Measurements from ENCODE around the gene AGPAT4. TPM values are rescaled to one million over a fixed set of nuclear protein-coding genes. Genes with fewer than 3 reads are reported as not detected.

AGPAT4 gene
- polyA plus RNA-seq, 2 of the 4 experiments (the other 2 are of a cell fraction): 2.1 to 3.7 TPM

- Histone ChIP-seq H3K4me2 (peak overlapping the region; percentile 37), H3K4me1 (0 out of 3 replicates have a peak, but pooled peaks cover 7% of the 10 kb centered on the region), H3K4me3 (no peak overlapping the region), H3K9me3 (no peaks in the 10 kb centered on the region), H3K27ac (no peak overlapping the region)
- DNase-seq (ENCODE audit: low read depth in 1 of 2, low spot score in 1 of 2) (peak; percentile 28 to 31), ATAC-seq (peak in 1 of 2 experiments; percentile 46; a peak in 2 of 6 replicates), FAIRE-seq (no peak)
- ChIA-PET CTCF (interaction anchor here (0.7 to 1.2 kb wide), 2 partner anchors 113 to 199 kb away, joined by 3 to 4 read pairs; no protein-coding TSS in a partner anchor), POLR2A (no interaction called here)
- TF ChIP-seq ESRRA (IDR thresholded peaks at IDR 0.05; ENCODE audit: borderline replicate concordance, low read length) (no peak), RAD21 (conservative IDR thresholded peaks at IDR 0.05 in 1 of 2, IDR thresholded peaks at IDR 0.05 in 1 of 2) (no peak), ZSCAN20 (CRISPR knock-in tag; IDR thresholded peaks at IDR 0.05) (no peak), HOXB5 (CRISPR knock-in tag; IDR thresholded peaks at IDR 0.05) (no peak), FOSL2 (IDR thresholded peaks at IDR 0.05) (no peak), FOSL2 (CRISPR knock-in tag; IDR thresholded peaks at IDR 0.05) (no peak), CBX2 (IDR thresholded peaks at IDR 0.05; ENCODE audit: borderline replicate concordance, low read depth) (no peak), SMC3 (IDR thresholded peaks at IDR 0.05) (no peak), TFCP2L1 (CRISPR knock-in tag; IDR thresholded peaks at IDR 0.05) (no peak), MAX (IDR thresholded peaks at IDR 0.05) (no peak), ATOH8 (CRISPR knock-in tag; IDR thresholded peaks at IDR 0.05; ENCODE audit: low read depth) (no peak), TP53 (CRISPR knock-in tag; IDR thresholded peaks at IDR 0.05) (no peak), MAZ (IDR thresholded peaks at IDR 0.05; ENCODE audit: borderline replicate concordance, low read depth, low read length) (no peak), BHLHE40 (IDR thresholded peaks at IDR 0.05; ENCODE audit: low read depth, low read length) (no peak), CTCF (IDR thresholded peaks at IDR 0.05) (no peak), CBX8 (IDR thresholded peaks at IDR 0.05) (no peak), HDAC2 (IDR thresholded peaks at IDR 0.05) (no peak)
- TF ChIP-seq, protein P1, sequence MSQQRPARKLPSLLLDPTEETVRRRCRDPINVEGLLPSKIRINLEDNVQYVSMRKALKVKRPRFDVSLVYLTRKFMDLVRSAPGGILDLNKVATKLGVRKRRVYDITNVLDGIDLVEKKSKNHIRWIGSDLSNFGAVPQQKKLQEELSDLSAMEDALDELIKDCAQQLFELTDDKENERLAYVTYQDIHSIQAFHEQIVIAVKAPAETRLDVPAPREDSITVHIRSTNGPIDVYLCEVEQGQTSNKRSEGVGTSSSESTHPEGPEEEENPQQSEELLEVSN (IDR thresholded peaks at IDR 0.05; ENCODE audit: borderline replicate concordance, low read depth): no peak
- TF ChIP-seq, protein P2, sequence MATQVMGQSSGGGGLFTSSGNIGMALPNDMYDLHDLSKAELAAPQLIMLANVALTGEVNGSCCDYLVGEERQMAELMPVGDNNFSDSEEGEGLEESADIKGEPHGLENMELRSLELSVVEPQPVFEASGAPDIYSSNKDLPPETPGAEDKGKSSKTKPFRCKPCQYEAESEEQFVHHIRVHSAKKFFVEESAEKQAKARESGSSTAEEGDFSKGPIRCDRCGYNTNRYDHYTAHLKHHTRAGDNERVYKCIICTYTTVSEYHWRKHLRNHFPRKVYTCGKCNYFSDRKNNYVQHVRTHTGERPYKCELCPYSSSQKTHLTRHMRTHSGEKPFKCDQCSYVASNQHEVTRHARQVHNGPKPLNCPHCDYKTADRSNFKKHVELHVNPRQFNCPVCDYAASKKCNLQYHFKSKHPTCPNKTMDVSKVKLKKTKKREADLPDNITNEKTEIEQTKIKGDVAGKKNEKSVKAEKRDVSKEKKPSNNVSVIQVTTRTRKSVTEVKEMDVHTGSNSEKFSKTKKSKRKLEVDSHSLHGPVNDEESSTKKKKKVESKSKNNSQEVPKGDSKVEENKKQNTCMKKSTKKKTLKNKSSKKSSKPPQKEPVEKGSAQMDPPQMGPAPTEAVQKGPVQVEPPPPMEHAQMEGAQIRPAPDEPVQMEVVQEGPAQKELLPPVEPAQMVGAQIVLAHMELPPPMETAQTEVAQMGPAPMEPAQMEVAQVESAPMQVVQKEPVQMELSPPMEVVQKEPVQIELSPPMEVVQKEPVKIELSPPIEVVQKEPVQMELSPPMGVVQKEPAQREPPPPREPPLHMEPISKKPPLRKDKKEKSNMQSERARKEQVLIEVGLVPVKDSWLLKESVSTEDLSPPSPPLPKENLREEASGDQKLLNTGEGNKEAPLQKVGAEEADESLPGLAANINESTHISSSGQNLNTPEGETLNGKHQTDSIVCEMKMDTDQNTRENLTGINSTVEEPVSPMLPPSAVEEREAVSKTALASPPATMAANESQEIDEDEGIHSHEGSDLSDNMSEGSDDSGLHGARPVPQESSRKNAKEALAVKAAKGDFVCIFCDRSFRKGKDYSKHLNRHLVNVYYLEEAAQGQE (IDR thresholded peaks at IDR 0.05): no peak
- 41% methylated on average over 8 of the region's 8 CpGs for WGBS (ENCODE audit: missing lambda C conversion rate)
Observed at GRCh38 chr6:161257793-161258457, 15.9 kb downstream of the AGPAT4 start.

DNA sequence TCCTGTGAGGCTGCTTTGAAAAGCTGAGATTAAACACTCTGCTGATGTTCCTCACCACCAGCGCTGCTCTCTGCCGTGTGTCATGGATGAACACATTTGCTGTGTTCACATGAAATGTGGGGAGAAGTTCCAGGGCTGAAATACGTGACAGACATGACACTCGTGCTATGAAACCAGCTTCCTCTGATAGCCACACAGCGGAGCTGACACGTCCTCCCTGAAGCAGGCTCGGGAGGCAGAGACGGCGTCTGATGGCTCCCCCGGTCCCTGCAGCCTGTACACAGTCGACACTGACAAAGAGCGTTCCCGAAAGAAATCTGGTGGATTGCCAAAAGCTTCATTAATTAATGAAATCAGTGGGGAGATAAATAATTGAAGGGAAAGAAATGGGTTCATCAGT, 17.5 kb downstream of the AGPAT4 start:
- DNase-seq (ENCODE audit: low read depth in 1 of 2, low spot score in 1 of 2) (no peak), ATAC-seq (no peak), FAIRE-seq (no peak)
- no peak overlapping the region for H3K4me2 ChIP-seq
- WGBS (ENCODE audit: missing lambda C conversion rate): 95% methylated on average over 11 of the region's 13 CpGs
- 0 out of 3 replicates have a peak, but pooled peaks cover 7% of the 10 kb centered on the region for H3K4me1 ChIP-seq
- ChIA-PET CTCF (interaction anchor here (0.8 to 1.0 kb wide), 2 partner anchors 12 to 114 kb away, joined by 3 to 4 read pairs; no protein-coding TSS in a partner anchor), POLR2A (no interaction called here)
- TF ChIP-seq FOXS1 (CRISPR knock-in tag; IDR thresholded peaks at IDR 0.05) (no peak), ZNF302 (CRISPR knock-in tag; IDR thresholded peaks at IDR 0.05) (no peak), MAFK (IDR thresholded peaks at IDR 0.05; ENCODE audit: partially characterized antibody) (no peak)
- H3K9me3 ChIP-seq: no peaks in the 10 kb centered on the region
- no peak overlapping the region for H3K27ac ChIP-seq
- H3K4me3 ChIP-seq: no peak overlapping the region

Measured in A549 (cell line).